ENCODE data around the gene BTN2A1.

DNA sequence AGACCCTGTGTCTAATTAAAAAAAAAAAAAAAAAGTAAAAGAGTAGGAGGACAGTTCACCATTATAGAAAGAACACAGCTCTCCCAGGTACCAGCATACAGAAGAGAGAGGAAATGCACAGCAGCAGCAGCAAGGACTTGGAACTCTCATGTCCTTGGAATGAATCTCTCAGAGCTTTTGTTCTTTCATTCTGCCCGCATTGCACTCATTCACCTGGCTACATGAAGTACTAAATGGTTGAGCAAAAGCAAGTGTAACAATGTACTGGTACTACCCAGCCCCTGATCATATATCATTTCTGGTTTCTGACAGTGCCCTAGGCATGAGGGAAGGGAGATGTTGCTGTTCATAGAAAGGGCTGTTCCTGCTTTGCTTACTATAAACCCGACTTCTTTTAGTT lies 29.5 kb upstream of the BTN2A1 start:
- TF ChIP-seq, protein P1, sequence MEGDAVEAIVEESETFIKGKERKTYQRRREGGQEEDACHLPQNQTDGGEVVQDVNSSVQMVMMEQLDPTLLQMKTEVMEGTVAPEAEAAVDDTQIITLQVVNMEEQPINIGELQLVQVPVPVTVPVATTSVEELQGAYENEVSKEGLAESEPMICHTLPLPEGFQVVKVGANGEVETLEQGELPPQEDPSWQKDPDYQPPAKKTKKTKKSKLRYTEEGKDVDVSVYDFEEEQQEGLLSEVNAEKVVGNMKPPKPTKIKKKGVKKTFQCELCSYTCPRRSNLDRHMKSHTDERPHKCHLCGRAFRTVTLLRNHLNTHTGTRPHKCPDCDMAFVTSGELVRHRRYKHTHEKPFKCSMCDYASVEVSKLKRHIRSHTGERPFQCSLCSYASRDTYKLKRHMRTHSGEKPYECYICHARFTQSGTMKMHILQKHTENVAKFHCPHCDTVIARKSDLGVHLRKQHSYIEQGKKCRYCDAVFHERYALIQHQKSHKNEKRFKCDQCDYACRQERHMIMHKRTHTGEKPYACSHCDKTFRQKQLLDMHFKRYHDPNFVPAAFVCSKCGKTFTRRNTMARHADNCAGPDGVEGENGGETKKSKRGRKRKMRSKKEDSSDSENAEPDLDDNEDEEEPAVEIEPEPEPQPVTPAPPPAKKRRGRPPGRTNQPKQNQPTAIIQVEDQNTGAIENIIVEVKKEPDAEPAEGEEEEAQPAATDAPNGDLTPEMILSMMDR (conservative IDR thresholded peaks at IDR 0.05; ENCODE audit: low read depth, low read length): no peak
- TF ChIP-seq EZH2phosphoT487 (IDR thresholded peaks at IDR 0.05; ENCODE audit: borderline replicate concordance, low read length) (no peak), EZH2 (IDR thresholded peaks at IDR 0.05; ENCODE audit: low read length, unreplicated experiment) (no peak)
